Upper lobe of left lung (tissue), 6 donors: ENCODE measurements around the gene EPB41L3. TPM values are rescaled to one million over a fixed set of nuclear protein-coding genes. Genes with fewer than 3 reads are reported as not detected.

Experiments used
- ATAC-seq, 2 donors: fragments of 200-7000 bp; cut with Tn5 transposase; one replicate each; pipeline ENCODE4 v1.9.1; 2022; ENCODE audit warnings: mild to moderate bottlenecking in 2 of 2, moderate library complexity in 2 of 2; ENCODE audit not compliant: low FRiP score in 2 of 2
- DNase-seq, 2 donors: peaks; one replicate each; pipeline ENCODE4 v3.0.0-alpha.2; 2019 to 2020
- H3K27ac ChIP-seq, 4 donors: fragments of 200-600 bp; sonication (generic); one replicate each; pipeline ENCODE4 v1.5.1; 2016 to 2019
- H3K27me3 ChIP-seq, 4 donors: fragments of 200-600 bp; sonication (generic); one replicate each; pipeline ENCODE4 v1.5.1; 2017 to 2019
- H3K36me3 ChIP-seq, 4 donors: fragments of 200-600 bp; sonication (generic); one replicate each; pipeline ENCODE4 v1.5.1; 2016 to 2019
- H3K4me1 ChIP-seq, 4 donors: fragments of 200-600 bp; sonication (generic); one replicate each; pipeline ENCODE4 v1.5.1; 2018 to 2019
- H3K4me3 ChIP-seq, 4 donors: fragments of 200-600 bp; sonication (generic); one replicate each; pipeline ENCODE4 v1.5.1; 2017 to 2019; ENCODE audit warnings: mild to moderate bottlenecking in 2 of 4, moderate library complexity in 1 of 4
- H3K9me3 ChIP-seq, 4 donors: fragments of 200-600 bp; sonication (generic); one replicate each; pipeline ENCODE4 v1.5.1; 2018 to 2019
- CTCF ChIP-seq, 6 experiments: fragments of 450-650 bp in 4 of 6; fragments of 200-600 bp in 2 of 6; sonication (generic) in 2 of 6; IDR thresholded peaks; one replicate each; pipeline ENCODE4 v1.5.1; 2016 to 2019; ENCODE audit warnings: antibody characterized with exemption in 6 of 6
- EP300 ChIP-seq, 4 donors: sonication (generic); formaldehyde crosslinking; IDR thresholded peaks; one replicate each; pipeline ENCODE4 v1.5.1; 2017; ENCODE audit warnings: antibody characterized with exemption in 4 of 4, control low read depth in 2 of 4
- POLR2A ChIP-seq, 4 donors: fragments of 450-650 bp; IDR thresholded peaks; one replicate each; pipeline ENCODE4 v1.5.1; 2016 to 2017; ENCODE audit warnings: antibody characterized with exemption in 4 of 4, mild to moderate bottlenecking in 2 of 4
- POLR2AphosphoS5 ChIP-seq, 2 donors: sonication (generic); formaldehyde crosslinking; IDR thresholded peaks; one replicate each; pipeline ENCODE4 v1.5.1; 2017; ENCODE audit warnings: antibody characterized with exemption in 2 of 2
- WGBS, 2 donors: methylation state at CpG; one replicate each; pipeline ENCODE4 v1.1.5; 2017 to 2018; 5-methylcytosine and 5-hydroxymethylcytosine counted together
- total RNA-seq, 6 donors: library from RNA; depleted of rRNA in 4 of 6; stranded (reverse); fragments of >200 nt in 4 of 6; gene quantifications; one replicate each; pipeline versions ENCODE4 v1.1.0 to v1.2.1, GENCODE V29; 2016 to 2021
- donor health status: DM: no; HTN: no; CAD: no; lungs with moderate emphysema.
- donor health status: DM: no; HTN: yes; CAD: no; lungs with severe emphysema.

Gene EPB41L3
- total RNA-seq, 6 donors from 2014 or later: 56.4 to 268 (median 85.7) TPM

GRCh38 chr18:5369513-5369912, 174.3 kb downstream of the EPB41L3 start:
- DNase-seq: no peak

GRCh38 chr18:5365443-5365842, 178.4 kb downstream of the EPB41L3 start:
- no peaks in the 10 kb centered on the region for H3K4me1 ChIP-seq
- ATAC-seq (no peak), DNase-seq (no peak)
- no peaks in the 10 kb centered on the region for H3K36me3 ChIP-seq
- H3K27me3 ChIP-seq: no peaks in the 10 kb centered on the region
- TF ChIP-seq POLR2A (IDR thresholded peaks at IDR 0.05): no peak
- no peak for TF ChIP-seq EP300 (IDR thresholded peaks at IDR 0.05)
- TF ChIP-seq CTCF (IDR thresholded peaks at IDR 0.05): no peak
- TF ChIP-seq POLR2AphosphoS5 (IDR thresholded peaks at IDR 0.05): no peak
- H3K9me3 ChIP-seq: no peaks in the 10 kb centered on the region
- no peak overlapping the region for H3K4me3 ChIP-seq
- WGBS, 2 donors: 65 to 70% methylated on average over 3 of the region's 3 CpGs
- no peak overlapping the region for H3K27ac ChIP-seq

More at GRCh38 chr18:5369513-5369912, 174.3 kb downstream of the EPB41L3 start:
- Histone ChIP-seq H3K4me3 (no peak overlapping the region), H3K36me3 (no peaks in the 10 kb centered on the region), H3K27me3 (no peaks in the 10 kb centered on the region), H3K27ac (no peak overlapping the region), H3K4me1 (no peaks in the 10 kb centered on the region), H3K9me3 (no peaks in the 10 kb centered on the region)
- 77 to 88% methylated on average over 2 of the region's 2 CpGs for WGBS, 2 donors
- no peak for ATAC-seq
- TF ChIP-seq POLR2A (IDR thresholded peaks at IDR 0.05): no peak

- ATAC-seq (no peak), DNase-seq (no peak)
- no peak for TF ChIP-seq EP300 (IDR thresholded peaks at IDR 0.05)
- no peak for TF ChIP-seq POLR2AphosphoS5 (IDR thresholded peaks at IDR 0.05)
- no peak for TF ChIP-seq POLR2A (IDR thresholded peaks at IDR 0.05)
- TF ChIP-seq CTCF (IDR thresholded peaks at IDR 0.05): no peak
- Histone ChIP-seq H3K27me3 (no peaks in the 10 kb centered on the region), H3K27ac (no peak overlapping the region), H3K4me1 (no peaks in the 10 kb centered on the region), H3K36me3 (no peaks in the 10 kb centered on the region), H3K4me3 (no peak overlapping the region), H3K9me3 (peaks cover 0 to 2% (median 1%) of the 10 kb centered on the region in 4 donors)
- 79 to 88% methylated on average over 2 of the region's 2 CpGs for WGBS, 2 donors
These were observed 193.2 kb downstream of the EPB41L3 start for GRCh38 chr18:5350636-5351035.

Other genes starting within 250 kb of the EPB41L3 start
- 10 to 100 TPM in 3 of 6 donors, 1 to 10 TPM in 3; 6.3 to 16.5 (median 10.5) TPM for gene ZBTB14, start 248.3 kb downstream of the EPB41L3 start, total RNA-seq